PC-3 (cell line): ENCODE data around the gene MIPEP.

ENCODE experiments used
- CTCF ChIP-seq: fragments of 300-600 bp; sonication (generic); conservative IDR thresholded peaks from 2 replicates; pipeline ENCODE4 v1.5.1; 2017; ENCODE audit warnings: antibody characterized with exemption, low read depth, mild to moderate bottlenecking, low read length
- EZH2 ChIP-seq: fragments of 300-600 bp; sonication (generic); IDR thresholded peaks from one replicate; pipeline ENCODE4 v1.6.1; 2017; ENCODE audit warnings: antibody characterized with exemption, mild to moderate bottlenecking, low read length; ENCODE audit not compliant: unreplicated experiment

DNA sequence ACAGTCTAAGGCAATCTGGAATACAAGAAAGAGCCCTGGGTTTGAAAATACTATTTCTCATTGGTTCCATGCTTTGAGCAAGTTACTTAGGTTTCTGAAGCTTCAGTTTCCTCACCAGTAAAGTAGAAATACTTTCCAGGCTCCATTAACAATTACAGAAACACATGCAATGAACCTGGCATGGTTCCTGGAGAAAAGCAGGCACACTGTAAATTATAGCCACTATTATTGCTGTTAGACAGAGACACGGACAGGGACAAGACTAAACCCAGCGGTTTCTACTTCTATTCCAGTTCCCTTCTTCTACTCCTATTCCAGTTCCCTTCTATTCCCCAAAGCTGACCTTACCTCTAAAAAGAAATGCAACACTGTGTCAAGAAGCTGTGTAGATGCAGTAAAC lies 41.2 kb downstream of the MIPEP start:
- TF ChIP-seq EZH2 (no peak), CTCF (no peak)
